Fibroblast of the aortic adventitia (primary cell): ENCODE results near the gene ZBTB17. TPM values are rescaled to one million over a fixed set of nuclear protein-coding genes. Genes with fewer than 3 reads are reported as not detected.

Experiments
- DNase-seq: peaks from one replicate; pipeline ENCODE4 v3.0.0-alpha.2; 2010; ENCODE audit warnings: low read depth
- H3K4me3 ChIP-seq: 2 replicates; pipeline ENCODE4 v1.5.1; 2011; ENCODE audit warnings: low read depth, mild to moderate bottlenecking, control low read depth, low read length, moderate library complexity
- CTCF ChIP-seq: IDR thresholded peaks from 2 replicates; pipeline ENCODE4 v1.5.1; 2011; ENCODE audit warnings: mild to moderate bottlenecking, low read length, control low read depth, inconsistent platforms; ENCODE audit not compliant: insufficient read depth
- total RNA-seq: library from RNA; depleted of rRNA; stranded (reverse); fragments of >200 nt; gene quantifications from 2 replicates; pipeline ENCODE4 v1.2.3, GENCODE V29; 2012; ENCODE audit warnings: low replicate concordance

ZBTB17 gene
- total RNA-seq, 1 donor, result 21.7 TPM

- H3K4me3 ChIP-seq, result no peak overlapping the region
- no peak for TF ChIP-seq CTCF
- DNase-seq, result no peak
These were observed 37.2 kb downstream of the ZBTB17 start for GRCh38 chr1:15938628-15939161.

- TF ChIP-seq CTCF, result no peak
- no peak for DNase-seq
- H3K4me3 ChIP-seq, result no peak overlapping the region
These were observed 38.2 kb downstream of the ZBTB17 start for GRCh38 chr1:15937706-15938168.

- no peak for TF ChIP-seq CTCF
- no peak for DNase-seq
- H3K4me3 ChIP-seq, result no peak overlapping the region
These were observed 38.8 kb downstream of the ZBTB17 start for GRCh38 chr1:15937146-15937545.

- DNase-seq, result no peak
- no peak for TF ChIP-seq CTCF
These were observed 39.9 kb downstream of the ZBTB17 start for GRCh38 chr1:15936025-15936424.

GRCh38 chr1:15935056-15935950, 40.6 kb downstream of the ZBTB17 start:
- no peak for TF ChIP-seq CTCF
- DNase-seq, result no peak
- no peak overlapping the region for H3K4me3 ChIP-seq

More at GRCh38 chr1:15936025-15936424, 39.9 kb downstream of the ZBTB17 start:
- H3K4me3 ChIP-seq, result no peak overlapping the region

- no peak for DNase-seq
- no peak overlapping the region for H3K4me3 ChIP-seq
- TF ChIP-seq CTCF, result no peak
These were observed 41.5 kb downstream of the ZBTB17 start for GRCh38 chr1:15934211-15935055.
